ENCODE results near the gene SOWAHB. TPM values are rescaled to one million over a fixed set of nuclear protein-coding genes. Genes with fewer than 3 reads are reported as not detected.

The SOWAHB gene
- polyA plus RNA-seq, 1 donor from 2014 or later, result not detected

DNA sequence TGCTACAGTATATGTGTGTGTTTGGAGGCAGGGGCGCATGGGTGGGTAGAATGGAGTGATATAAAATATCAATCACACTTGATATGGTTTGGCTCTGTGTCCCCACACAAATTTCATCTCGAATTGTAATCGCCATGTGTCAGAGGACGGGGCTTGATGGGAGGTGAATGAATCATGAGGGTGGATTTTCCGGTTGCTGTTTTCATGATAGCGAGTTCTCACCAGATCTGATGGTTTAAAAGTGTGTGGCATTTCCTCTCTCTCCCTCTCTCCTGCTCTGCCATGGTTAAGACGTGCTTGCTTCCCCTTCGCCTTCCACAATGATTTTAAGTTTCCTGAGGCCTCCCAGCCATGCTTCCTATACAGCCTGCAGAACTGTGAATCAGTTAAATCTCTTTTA lies 14.8 kb downstream of the SOWAHB start:
- Histone ChIP-seq H3K4me3 (ENCODE audit: low read length) (no peak overlapping the region), H3K4me2 (ENCODE audit: low read length) (no peak overlapping the region), H3K9me3 (ENCODE audit: low read length) (no peaks in the 10 kb centered on the region), H3F3A (ENCODE audit: insufficient read depth, low read length, poor library complexity, severe bottlenecking) (no peaks in the 10 kb centered on the region), H3K27me3 (ENCODE audit: insufficient read depth, low read depth, low read length) (no peaks in the 10 kb centered on the region), H2AFZ (ENCODE audit: low read depth, low read length) (no peak overlapping the region), H4K20me1 (ENCODE audit: insufficient read depth) (no peaks in the 10 kb centered on the region), H3K9ac (ENCODE audit: low read length) (no peak overlapping the region), H3K9me2 (ENCODE audit: insufficient read depth, low read length) (no peaks in the 10 kb centered on the region), H3K36me3 (ENCODE audit: insufficient read depth, low read length) (no peaks in the 10 kb centered on the region), H3K79me2 (replicated peaks; ENCODE audit: insufficient read depth, low read length) (no peaks in the 10 kb centered on the region), H3K27ac (ENCODE audit: low read length) (no peak overlapping the region)
- no peak for TF ChIP-seq POLR2AphosphoS5 (IDR thresholded peaks at IDR 0.05)
- no peak for TF ChIP-seq EP300 (conservative IDR thresholded peaks at IDR 0.05; ENCODE audit: poor library complexity, severe bottlenecking)
- no peak for TF ChIP-seq MXI1 (conservative IDR thresholded peaks at IDR 0.05; ENCODE audit: poor library complexity, severe bottlenecking)
- TF ChIP-seq SMC3 (conservative IDR thresholded peaks at IDR 0.05; ENCODE audit: poor library complexity), result no peak
- TF ChIP-seq TAF1 (IDR thresholded peaks at IDR 0.05; ENCODE audit: low read depth), result no peak
- TF ChIP-seq, protein P1, sequence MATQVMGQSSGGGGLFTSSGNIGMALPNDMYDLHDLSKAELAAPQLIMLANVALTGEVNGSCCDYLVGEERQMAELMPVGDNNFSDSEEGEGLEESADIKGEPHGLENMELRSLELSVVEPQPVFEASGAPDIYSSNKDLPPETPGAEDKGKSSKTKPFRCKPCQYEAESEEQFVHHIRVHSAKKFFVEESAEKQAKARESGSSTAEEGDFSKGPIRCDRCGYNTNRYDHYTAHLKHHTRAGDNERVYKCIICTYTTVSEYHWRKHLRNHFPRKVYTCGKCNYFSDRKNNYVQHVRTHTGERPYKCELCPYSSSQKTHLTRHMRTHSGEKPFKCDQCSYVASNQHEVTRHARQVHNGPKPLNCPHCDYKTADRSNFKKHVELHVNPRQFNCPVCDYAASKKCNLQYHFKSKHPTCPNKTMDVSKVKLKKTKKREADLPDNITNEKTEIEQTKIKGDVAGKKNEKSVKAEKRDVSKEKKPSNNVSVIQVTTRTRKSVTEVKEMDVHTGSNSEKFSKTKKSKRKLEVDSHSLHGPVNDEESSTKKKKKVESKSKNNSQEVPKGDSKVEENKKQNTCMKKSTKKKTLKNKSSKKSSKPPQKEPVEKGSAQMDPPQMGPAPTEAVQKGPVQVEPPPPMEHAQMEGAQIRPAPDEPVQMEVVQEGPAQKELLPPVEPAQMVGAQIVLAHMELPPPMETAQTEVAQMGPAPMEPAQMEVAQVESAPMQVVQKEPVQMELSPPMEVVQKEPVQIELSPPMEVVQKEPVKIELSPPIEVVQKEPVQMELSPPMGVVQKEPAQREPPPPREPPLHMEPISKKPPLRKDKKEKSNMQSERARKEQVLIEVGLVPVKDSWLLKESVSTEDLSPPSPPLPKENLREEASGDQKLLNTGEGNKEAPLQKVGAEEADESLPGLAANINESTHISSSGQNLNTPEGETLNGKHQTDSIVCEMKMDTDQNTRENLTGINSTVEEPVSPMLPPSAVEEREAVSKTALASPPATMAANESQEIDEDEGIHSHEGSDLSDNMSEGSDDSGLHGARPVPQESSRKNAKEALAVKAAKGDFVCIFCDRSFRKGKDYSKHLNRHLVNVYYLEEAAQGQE (IDR thresholded peaks at IDR 0.05; ENCODE audit: borderline replicate concordance), result no peak
- TF ChIP-seq RAD21 (conservative IDR thresholded peaks at IDR 0.05), result no peak

DNA sequence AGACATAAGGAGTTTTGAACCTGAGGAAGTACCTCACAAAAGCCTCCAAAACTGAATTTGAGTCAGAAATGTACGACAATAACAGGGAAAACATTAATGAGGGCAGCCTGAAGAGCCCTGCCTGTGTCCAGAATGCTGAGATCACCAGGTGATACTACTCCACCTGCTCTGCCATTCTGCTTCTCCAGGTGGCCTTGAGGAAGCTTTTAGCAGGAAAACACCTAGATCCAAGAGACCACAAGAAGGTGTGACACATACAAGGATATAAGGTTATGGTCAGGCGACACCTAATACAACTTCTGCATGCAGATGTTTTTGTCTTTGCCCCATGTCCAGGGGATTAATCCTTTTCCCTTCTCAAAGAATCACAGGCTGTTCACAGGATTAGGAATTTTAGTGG lies 15.3 kb downstream of the SOWAHB start:
- no peak overlapping the region for H3K4me2 ChIP-seq (ENCODE audit: low read length)

More for the DNA sequence above, 15.3 kb downstream of the SOWAHB start:
- Histone ChIP-seq H2AFZ (ENCODE audit: low read depth, low read length) (no peak overlapping the region), H3K27me3 (ENCODE audit: insufficient read depth, low read depth, low read length) (no peaks in the 10 kb centered on the region), H4K20me1 (ENCODE audit: insufficient read depth) (no peaks in the 10 kb centered on the region), H3K27ac (ENCODE audit: low read length) (no peak overlapping the region), H3F3A (ENCODE audit: insufficient read depth, low read length, poor library complexity, severe bottlenecking) (no peaks in the 10 kb centered on the region), H3K4me3 (ENCODE audit: low read length) (no peak overlapping the region), H3K9me2 (ENCODE audit: insufficient read depth, low read length) (no peaks in the 10 kb centered on the region), H3K9ac (ENCODE audit: low read length) (no peak overlapping the region), H3K9me3 (ENCODE audit: low read length) (no peaks in the 10 kb centered on the region), H3K36me3 (ENCODE audit: insufficient read depth, low read length) (no peaks in the 10 kb centered on the region), H3K79me2 (replicated peaks; ENCODE audit: insufficient read depth, low read length) (no peaks in the 10 kb centered on the region)
- TF ChIP-seq EZH2 (IDR thresholded peaks at IDR 0.05; ENCODE audit: borderline replicate concordance, insufficient read depth, low read length, poor library complexity, severe bottlenecking) (no peak), TAF1 (IDR thresholded peaks at IDR 0.05; ENCODE audit: low read depth) (no peak), EP300 (conservative IDR thresholded peaks at IDR 0.05; ENCODE audit: poor library complexity, severe bottlenecking) (no peak), POLR2AphosphoS5 (IDR thresholded peaks at IDR 0.05) (no peak), RAD21 (conservative IDR thresholded peaks at IDR 0.05) (no peak), MXI1 (conservative IDR thresholded peaks at IDR 0.05; ENCODE audit: poor library complexity, severe bottlenecking) (no peak), SMC3 (conservative IDR thresholded peaks at IDR 0.05; ENCODE audit: poor library complexity) (no peak)
- TF ChIP-seq, protein P1 (IDR thresholded peaks at IDR 0.05; ENCODE audit: borderline replicate concordance), result no peak
- TF ChIP-seq, protein P2, sequence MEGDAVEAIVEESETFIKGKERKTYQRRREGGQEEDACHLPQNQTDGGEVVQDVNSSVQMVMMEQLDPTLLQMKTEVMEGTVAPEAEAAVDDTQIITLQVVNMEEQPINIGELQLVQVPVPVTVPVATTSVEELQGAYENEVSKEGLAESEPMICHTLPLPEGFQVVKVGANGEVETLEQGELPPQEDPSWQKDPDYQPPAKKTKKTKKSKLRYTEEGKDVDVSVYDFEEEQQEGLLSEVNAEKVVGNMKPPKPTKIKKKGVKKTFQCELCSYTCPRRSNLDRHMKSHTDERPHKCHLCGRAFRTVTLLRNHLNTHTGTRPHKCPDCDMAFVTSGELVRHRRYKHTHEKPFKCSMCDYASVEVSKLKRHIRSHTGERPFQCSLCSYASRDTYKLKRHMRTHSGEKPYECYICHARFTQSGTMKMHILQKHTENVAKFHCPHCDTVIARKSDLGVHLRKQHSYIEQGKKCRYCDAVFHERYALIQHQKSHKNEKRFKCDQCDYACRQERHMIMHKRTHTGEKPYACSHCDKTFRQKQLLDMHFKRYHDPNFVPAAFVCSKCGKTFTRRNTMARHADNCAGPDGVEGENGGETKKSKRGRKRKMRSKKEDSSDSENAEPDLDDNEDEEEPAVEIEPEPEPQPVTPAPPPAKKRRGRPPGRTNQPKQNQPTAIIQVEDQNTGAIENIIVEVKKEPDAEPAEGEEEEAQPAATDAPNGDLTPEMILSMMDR (IDR thresholded peaks at IDR 0.05; ENCODE audit: poor library complexity, severe bottlenecking), result no peak
